GM23248 (cell line): ENCODE data around the gene ETV1. TPM values are rescaled to one million over a fixed set of nuclear protein-coding genes. Genes with fewer than 3 reads are reported as not detected.

ENCODE experiments used
- DNase-seq: peaks from one replicate; pipeline ENCODE4 v3.0.0-alpha.2; 2015
- H2AFZ ChIP-seq: fragments of 200-600 bp; sonication (generic); 2 replicates; pipeline ENCODE4 v1.6.1; 2016; ENCODE audit warnings: antibody characterized with exemption
- H3F3A ChIP-seq: fragments of 200-600 bp; sonication (generic); 2 replicates; pipeline ENCODE4 v1.6.1; 2016; ENCODE audit warnings: mild to moderate bottlenecking, antibody characterized with exemption, mixed run types; ENCODE audit not compliant: insufficient read depth
- H3K27ac ChIP-seq: fragments of 200-600 bp; sonication (generic); 2 replicates; pipeline ENCODE4 v1.5.1; 2016; ENCODE audit warnings: mild to moderate bottlenecking
- H3K27me3 ChIP-seq: fragments of 200-600 bp; sonication (generic); replicated peaks from 2 replicates; pipeline ENCODE4 v1.6.1; 2016; ENCODE audit warnings: mild to moderate bottlenecking; ENCODE audit not compliant: insufficient read depth
- H3K36me3 ChIP-seq: fragments of 200-600 bp; sonication (generic); 2 replicates; pipeline ENCODE4 v1.6.1; 2016; ENCODE audit warnings: low read depth, mild to moderate bottlenecking
- H3K4me1 ChIP-seq: fragments of 200-600 bp; sonication (generic); 2 replicates; pipeline ENCODE4 v1.6.1; 2016; ENCODE audit warnings: mild to moderate bottlenecking; ENCODE audit not compliant: insufficient read depth
- H3K4me2 ChIP-seq: fragments of 200-600 bp; sonication (generic); one replicate; pipeline ENCODE4 v1.6.1; 2016; ENCODE audit warnings: mild to moderate bottlenecking; ENCODE audit not compliant: unreplicated experiment
- H3K4me3 ChIP-seq: fragments of 200-600 bp; sonication (generic); 2 replicates; pipeline ENCODE4 v1.5.1; 2016; ENCODE audit warnings: mild to moderate bottlenecking
- H3K79me2 ChIP-seq: fragments of 200-600 bp; sonication (generic); 2 replicates; pipeline ENCODE4 v1.6.1; 2016; ENCODE audit warnings: mild to moderate bottlenecking; ENCODE audit not compliant: insufficient read depth
- H3K9ac ChIP-seq: fragments of 200-600 bp; sonication (generic); 2 replicates; pipeline ENCODE4 v1.6.1; 2016; ENCODE audit warnings: mild to moderate bottlenecking
- H3K9me2 ChIP-seq: fragments of 200-600 bp; sonication (generic); 2 replicates; pipeline ENCODE4 v1.6.1; 2016; ENCODE audit warnings: mixed run types, mild to moderate bottlenecking, moderate library complexity; ENCODE audit not compliant: insufficient read depth
- H3K9me3 ChIP-seq: fragments of 200-600 bp; sonication (generic); one replicate; pipeline ENCODE4 v1.6.1; 2017; ENCODE audit warnings: low read depth
- H4K20me1 ChIP-seq: fragments of 200-600 bp; sonication (generic); 2 replicates; pipeline ENCODE4 v1.6.0; 2016; ENCODE audit not compliant: insufficient read depth
- EZH2 ChIP-seq: fragments of 200-600 bp; sonication (generic); IDR thresholded peaks from 2 replicates; pipeline ENCODE4 v1.6.1; 2018; ENCODE audit warnings: antibody characterized with exemption, mild to moderate bottlenecking; ENCODE audit not compliant: insufficient read depth, poor library complexity, severe bottlenecking
- EZH2phosphoT487 ChIP-seq: fragments of 200-600 bp; sonication (generic); IDR thresholded peaks from 2 replicates; pipeline ENCODE4 v1.6.1; 2018; ENCODE audit warnings: antibody characterized with exemption, moderate library complexity, mild to moderate bottlenecking, low read depth; ENCODE audit not compliant: insufficient read depth
- WGBS, 2 experiments: methylation state at CpG; one replicate each; pipeline ENCODE4 v1.1.6; 2015 to 2017; ENCODE audit warnings: low lambda C conversion rate in 2 of 2, low coverage in 1 of 2; ENCODE audit errors: missing lambda C conversion rate in 2 of 2; 5-methylcytosine and 5-hydroxymethylcytosine counted together
- in situ Hi-C: fragments of 300-500 bp; cut with MboI; formaldehyde crosslinking; loops from 2 replicates; pipeline ENCODE4 v1.15.0; 2020
- polyA plus RNA-seq: library from polyadenylated mRNA; unstranded; fragments of >200 nt; fragmentation: Nextera tagmentation; extraction: Ambion mirVana; gene quantifications from 2 replicates; pipeline ENCODE4 v1.2.1, GENCODE V29; 2016
- total RNA-seq: library from RNA; depleted of rRNA; stranded (reverse); fragments of >200 nt; shearing (Covaris generic); gene quantifications from 2 replicates; pipeline ENCODE4 v1.2.3, GENCODE V29; 2014

Gene ETV1
- total and polyA plus RNA-seq, 2 experiments from 2014 or later, result 13.7 to 17.1 TPM

- H3K4me1 ChIP-seq, result peaks cover 60% of the 10 kb centered on the region
- H3K27me3 ChIP-seq, result no peaks in the 10 kb centered on the region
- H3K27ac ChIP-seq, result no peak overlapping the region
- H3K4me2 ChIP-seq, result no peak overlapping the region
- no peaks in the 10 kb centered on the region for H4K20me1 ChIP-seq
- no peaks in the 10 kb centered on the region for H3K36me3 ChIP-seq
- H2AFZ ChIP-seq, result no peak overlapping the region; the same call in 1 of the 2 replicates
- H3F3A ChIP-seq, result peaks cover 20% of the 10 kb centered on the region
- TF ChIP-seq EZH2phosphoT487, result no peak
- TF ChIP-seq EZH2, result no peak
- 94 to 99% methylated on average over 4 of the region's 4 CpGs for WGBS, 2 experiments
- no peak for DNase-seq
- H3K79me2 ChIP-seq, result peaks cover 15% of the 10 kb centered on the region; the same call in 1 of the 2 replicates
- H3K9me2 ChIP-seq, result no peaks in the 10 kb centered on the region
- in situ Hi-C loops, result no loop called here
- H3K9me3 ChIP-seq, result no peaks in the 10 kb centered on the region
- no peak overlapping the region for H3K9ac ChIP-seq
- H3K4me3 ChIP-seq, result no peak overlapping the region
These were observed 6.4 kb downstream of the ETV1 start for GRCh38 chr7:13982940-13983677.

GRCh38 chr7:13981070-13981469 lies 8.4 kb downstream of the ETV1 start:
- H3K36me3 ChIP-seq, result no peaks in the 10 kb centered on the region
- H3K9ac ChIP-seq, result peak overlapping the region; percentile 58
- in situ Hi-C loops, result no loop called here
- 0 to 2% methylated on average over 3 of the region's 3 CpGs for WGBS, 2 experiments
- no peaks in the 10 kb centered on the region for H3K9me2 ChIP-seq
- H3K4me1 ChIP-seq, result peaks cover 48% of the 10 kb centered on the region
- 0 out of 2 replicates have a peak, but pooled peaks cover 8% of the 10 kb centered on the region for H3K79me2 ChIP-seq
- H3K27me3 ChIP-seq, result no peaks in the 10 kb centered on the region
- H3K27ac ChIP-seq, result peak overlapping the region; percentile 69
- peak; percentile 95 for DNase-seq
- H3F3A ChIP-seq, result peaks cover 20% of the 10 kb centered on the region
- TF ChIP-seq EZH2 (no peak), EZH2phosphoT487 (no peak)
- H2AFZ ChIP-seq, result peak overlapping the region; percentile 43
- H3K4me2 ChIP-seq, result peak overlapping the region; percentile 77
- H3K4me3 ChIP-seq, result peak overlapping the region; percentile 53
- H3K9me3 ChIP-seq, result no peaks in the 10 kb centered on the region
- H4K20me1 ChIP-seq, result no peaks in the 10 kb centered on the region

GRCh38 chr7:13980474-13980873 lies 9.0 kb downstream of the ETV1 start:
- in situ Hi-C loops, result no loop called here
- Histone ChIP-seq H3K4me1 (peaks cover 47% of the 10 kb centered on the region), H3K4me3 (peak overlapping the region; percentile 53)

GRCh38 chr7:13979671-13980435 lies 9.6 kb downstream of the ETV1 start:
- Histone ChIP-seq H3F3A (peaks cover 20% of the 10 kb centered on the region), H2AFZ (peak overlapping the region; percentile 43), H3K9me3 (no peaks in the 10 kb centered on the region), H3K9me2 (no peaks in the 10 kb centered on the region), H3K27ac (peak overlapping the region; percentile 69), H3K4me1 (peaks cover 41% of the 10 kb centered on the region), H3K36me3 (no peaks in the 10 kb centered on the region), H3K27me3 (no peaks in the 10 kb centered on the region), H3K79me2 (0 out of 2 replicates have a peak, but pooled peaks cover 3% of the 10 kb centered on the region), H3K4me3 (peak overlapping the region; percentile 53), H3K9ac (peak overlapping the region; percentile 58), H3K4me2 (peak overlapping the region; percentile 77), H4K20me1 (no peaks in the 10 kb centered on the region)
- TF ChIP-seq EZH2phosphoT487, result no peak
- no peak for TF ChIP-seq EZH2
- in situ Hi-C loops, result no loop called here
- WGBS, 2 experiments, result 3 to 4% methylated on average over 5 of the region's 5 CpGs
- peak; percentile 66 for DNase-seq

More at GRCh38 chr7:13980474-13980873, 9.0 kb downstream of the ETV1 start:
- Histone ChIP-seq H3K9ac (peak overlapping the region; percentile 58), H4K20me1 (no peaks in the 10 kb centered on the region), H3F3A (peaks cover 20% of the 10 kb centered on the region), H3K27me3 (no peaks in the 10 kb centered on the region), H3K9me2 (no peaks in the 10 kb centered on the region), H2AFZ (peak overlapping the region; percentile 43), H3K36me3 (no peaks in the 10 kb centered on the region), H3K27ac (peak overlapping the region; percentile 69), H3K9me3 (no peaks in the 10 kb centered on the region), H3K4me2 (peak overlapping the region; percentile 77), H3K79me2 (0 out of 2 replicates have a peak, but pooled peaks cover 3% of the 10 kb centered on the region)
- WGBS, 2 experiments, result 7 to 10% methylated on average over 5 of the region's 5 CpGs
- TF ChIP-seq EZH2, result no peak
- TF ChIP-seq EZH2phosphoT487, result no peak
- peak; percentile 24 for DNase-seq
